Fibroblast of skin of left quadriceps (primary cell): ENCODE results near the gene DUS3L.
A peak's percentile ranks its signal among the peaks of the same experiment; 100 is the strongest.

ENCODE experiments used
- DNase-seq, 2 experiments: peaks; one replicate each; pipeline ENCODE4 v3.0.0-alpha.2; 2013; ENCODE audit warnings: low read depth in 2 of 2

Gene DUS3L

DNA sequence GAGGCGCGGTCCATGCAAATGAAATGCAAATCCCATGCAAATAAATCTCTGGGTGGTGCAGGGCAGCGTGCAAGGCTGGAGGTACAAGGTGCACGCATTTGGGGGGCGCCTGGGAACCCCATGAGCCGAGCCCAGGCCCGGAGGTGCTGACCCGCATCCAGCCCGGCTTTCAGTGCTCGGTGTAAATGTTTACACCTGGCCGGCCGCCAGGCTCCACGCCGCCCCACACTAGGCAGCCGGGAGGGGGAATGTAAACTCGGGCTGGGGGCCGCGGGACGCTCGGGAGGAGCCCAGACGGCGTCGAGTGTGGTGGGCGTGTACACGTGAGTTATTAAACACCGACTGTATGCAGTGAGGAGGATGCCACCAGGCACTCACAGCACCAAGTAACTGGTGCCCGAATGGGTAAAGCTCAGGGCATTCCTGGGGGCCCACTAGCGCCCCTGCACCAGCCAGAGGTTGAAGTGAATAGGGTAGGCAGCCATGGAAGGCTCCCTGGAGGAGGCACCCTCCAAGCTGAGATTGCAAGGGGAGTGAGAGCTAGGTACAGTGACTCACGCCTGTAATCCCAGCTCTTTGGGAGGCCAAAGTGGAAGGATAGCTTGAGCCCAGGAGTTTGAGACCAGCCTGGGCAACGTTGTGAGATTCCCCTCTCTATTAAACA is 31.4 kb upstream of the DUS3L start:
- no peak for DNase-seq

- DNase-seq: no peak
Measured at GRCh38 chr19:5821521-5822180, 30.7 kb upstream of the DUS3L start.

DNA sequence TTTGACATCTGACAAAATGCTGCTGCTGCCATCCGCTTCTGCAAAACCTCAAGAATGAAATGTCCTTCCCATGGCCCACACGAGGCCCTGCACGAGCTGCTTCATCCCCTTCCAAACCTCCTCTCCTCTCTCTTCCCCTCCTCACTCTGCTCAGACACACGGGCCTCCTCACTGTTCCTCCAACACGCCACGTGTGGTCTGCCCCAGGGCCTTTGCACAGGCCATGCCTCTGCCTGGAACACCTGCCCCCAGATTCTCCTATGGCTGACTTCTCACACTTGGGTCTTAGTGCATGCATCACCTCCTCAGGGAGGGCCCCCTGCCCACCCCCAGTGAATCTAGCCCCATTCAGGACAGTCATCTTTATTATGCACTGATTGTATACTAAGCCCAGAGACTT is 29.8 kb upstream of the DUS3L start:
- no peak for DNase-seq

GRCh38 chr19:5818594-5818993 is 27.6 kb upstream of the DUS3L start:
- DNase-seq: no peak

DNA sequence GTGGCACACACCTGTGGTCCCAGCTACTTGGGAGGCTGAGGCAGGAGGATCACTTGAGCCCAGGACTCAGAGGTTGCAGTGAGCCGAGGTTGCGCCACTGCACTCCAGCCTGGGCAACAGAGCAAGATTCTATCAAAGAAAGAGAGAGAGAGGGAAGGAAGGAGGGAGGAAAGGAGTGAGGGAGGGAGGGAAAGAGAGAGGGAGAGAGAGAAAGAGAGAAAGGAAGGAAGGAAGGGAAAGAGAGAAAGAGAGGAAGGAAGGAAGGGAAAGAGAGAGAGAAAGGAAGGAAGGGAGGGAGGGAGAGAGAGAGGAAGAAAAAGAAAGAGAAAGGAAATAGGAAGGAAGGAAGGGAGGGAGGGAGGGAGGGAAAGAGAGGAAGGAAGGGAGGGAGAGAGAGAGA is 26.3 kb upstream of the DUS3L start:
- DNase-seq: no peak

GRCh38 chr19:5814852-5815246 is 23.9 kb upstream of the DUS3L start:
- DNase-seq: no peak

DNA sequence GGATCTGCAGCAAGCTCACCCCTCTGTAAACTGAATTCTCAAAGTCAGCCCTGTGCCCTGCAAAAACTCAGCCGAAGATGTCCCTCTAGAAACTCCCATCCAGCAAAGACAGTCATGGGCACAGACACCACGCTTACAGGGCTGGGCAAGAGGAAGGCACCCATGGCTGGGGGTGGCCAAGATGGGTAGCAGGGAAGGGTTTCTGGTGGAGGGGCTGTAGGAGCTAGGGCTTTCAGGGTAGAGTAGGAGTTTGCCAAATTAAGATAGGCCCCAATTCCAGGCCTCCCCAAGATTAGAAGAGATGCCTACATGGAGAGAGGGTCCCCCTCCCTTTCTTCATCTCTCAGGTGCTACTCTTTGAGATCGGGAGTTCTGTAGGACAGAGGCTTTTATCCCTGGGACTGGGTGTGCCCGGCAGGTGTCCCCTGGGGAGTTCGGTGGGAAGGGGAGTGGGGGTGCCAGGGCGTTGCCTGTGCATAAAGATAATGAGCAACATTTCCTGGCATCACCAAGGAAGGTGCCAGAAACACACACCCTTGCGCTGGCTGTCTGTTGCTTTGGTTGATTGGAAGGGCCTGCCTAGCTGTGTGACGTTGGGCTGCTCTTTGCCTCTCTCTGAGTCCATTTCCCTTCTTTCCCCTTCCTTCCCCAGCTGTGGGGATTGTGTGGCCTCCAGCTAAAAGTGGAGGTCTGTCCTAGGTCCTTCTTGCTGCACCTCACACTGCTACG is 23.3 kb upstream of the DUS3L start:
- DNase-seq: no peak

GRCh38 chr19:5811117-5811516 is 20.2 kb upstream of the DUS3L start:
- DNase-seq: no peak

DNA sequence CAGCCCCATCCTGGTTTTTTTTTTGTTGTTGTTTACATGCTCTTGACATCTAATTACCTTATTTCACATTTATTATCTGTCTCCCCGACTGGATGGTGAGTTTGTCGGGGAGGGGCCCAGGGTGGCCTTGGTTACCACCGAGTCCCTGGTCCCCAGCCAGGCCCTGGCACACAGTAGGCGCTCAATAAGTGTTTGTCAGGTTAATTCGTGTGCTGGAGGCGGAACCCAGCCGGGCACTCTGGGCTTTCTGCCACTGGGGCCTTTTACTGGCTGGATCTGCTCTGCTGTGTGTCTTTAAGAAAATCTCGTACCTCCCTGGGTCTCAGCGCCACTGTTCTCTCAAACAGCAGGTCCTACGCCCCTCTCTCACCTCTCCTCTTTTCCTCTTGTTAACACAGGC is 18.5 kb upstream of the DUS3L start:
- DNase-seq: no peak

DNA sequence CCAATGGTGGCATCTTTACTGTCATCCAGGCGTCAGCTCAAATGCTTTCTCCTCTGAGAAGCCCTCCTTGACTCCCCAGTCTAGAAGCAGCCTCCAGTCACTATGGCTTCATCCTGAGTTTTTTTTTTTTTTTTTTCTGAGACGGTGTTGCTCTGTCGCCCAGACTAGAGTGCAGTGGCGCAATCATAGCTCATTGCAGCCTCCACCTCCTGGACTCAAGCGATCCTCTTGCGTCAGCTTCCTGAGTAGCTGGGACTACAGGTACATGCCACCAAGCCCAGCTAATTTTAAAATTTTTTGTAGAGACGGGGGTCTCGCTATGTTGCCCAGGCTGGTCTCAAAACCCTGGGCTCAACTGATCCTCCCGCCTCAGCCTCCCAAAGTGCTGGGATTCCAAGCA is 18.1 kb upstream of the DUS3L start:
- DNase-seq: no peak

DNA sequence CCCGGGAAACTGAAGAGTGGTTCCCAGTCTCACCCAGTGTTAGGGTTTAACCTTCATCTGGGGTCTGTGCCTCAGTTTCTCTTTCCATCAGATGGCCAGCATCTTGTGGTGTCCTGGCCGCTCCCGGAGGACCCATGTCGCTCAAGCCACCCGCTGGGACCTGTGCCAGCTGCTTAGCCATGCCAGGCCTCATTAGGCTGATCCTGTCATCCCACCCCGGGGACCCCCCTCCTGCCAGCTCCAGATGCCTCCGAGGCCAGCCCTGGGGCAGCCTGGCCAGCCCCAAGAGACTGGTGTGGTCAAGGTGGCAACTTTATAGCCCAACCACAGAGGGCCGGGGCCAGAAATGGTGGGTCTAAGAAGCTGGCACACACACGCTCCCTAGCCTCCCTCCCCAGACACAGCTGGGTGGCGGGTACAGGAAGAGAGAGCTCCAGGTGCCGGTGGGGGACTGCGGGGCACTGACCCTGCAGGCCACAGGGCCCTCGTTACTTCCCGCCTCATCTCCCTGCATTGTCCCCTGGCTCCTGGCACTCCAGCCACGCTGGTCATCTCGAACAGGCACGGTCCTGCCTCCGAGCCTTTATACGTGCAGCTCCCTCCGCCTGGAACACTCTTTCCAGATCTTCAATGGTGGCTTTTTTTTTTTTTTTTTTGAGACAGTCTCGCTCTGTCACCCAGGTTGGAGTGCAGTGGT is 17.3 kb upstream of the DUS3L start:
- no peak for DNase-seq

GRCh38 chr19:5806905-5807304 is 15.9 kb upstream of the DUS3L start:
- no peak for DNase-seq

DNA sequence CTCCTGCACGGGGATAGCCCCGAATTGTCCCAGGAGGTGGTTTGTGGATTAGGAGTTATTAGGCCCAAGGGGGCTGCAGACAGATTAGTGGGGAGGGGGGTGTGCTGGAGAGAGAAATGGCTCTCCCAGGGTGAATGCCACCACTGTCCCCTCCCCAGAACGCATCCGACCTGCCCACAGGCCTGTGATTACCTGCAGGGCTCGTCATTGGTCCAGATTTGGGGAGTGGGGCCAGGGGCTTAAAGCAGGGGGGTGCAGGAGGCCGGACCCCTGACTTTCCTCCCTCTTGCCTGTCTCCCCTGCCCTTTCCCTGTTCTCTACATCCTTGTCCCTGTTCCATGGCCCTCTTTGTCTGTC is 15.1 kb upstream of the DUS3L start:
- no peak for DNase-seq

DNA sequence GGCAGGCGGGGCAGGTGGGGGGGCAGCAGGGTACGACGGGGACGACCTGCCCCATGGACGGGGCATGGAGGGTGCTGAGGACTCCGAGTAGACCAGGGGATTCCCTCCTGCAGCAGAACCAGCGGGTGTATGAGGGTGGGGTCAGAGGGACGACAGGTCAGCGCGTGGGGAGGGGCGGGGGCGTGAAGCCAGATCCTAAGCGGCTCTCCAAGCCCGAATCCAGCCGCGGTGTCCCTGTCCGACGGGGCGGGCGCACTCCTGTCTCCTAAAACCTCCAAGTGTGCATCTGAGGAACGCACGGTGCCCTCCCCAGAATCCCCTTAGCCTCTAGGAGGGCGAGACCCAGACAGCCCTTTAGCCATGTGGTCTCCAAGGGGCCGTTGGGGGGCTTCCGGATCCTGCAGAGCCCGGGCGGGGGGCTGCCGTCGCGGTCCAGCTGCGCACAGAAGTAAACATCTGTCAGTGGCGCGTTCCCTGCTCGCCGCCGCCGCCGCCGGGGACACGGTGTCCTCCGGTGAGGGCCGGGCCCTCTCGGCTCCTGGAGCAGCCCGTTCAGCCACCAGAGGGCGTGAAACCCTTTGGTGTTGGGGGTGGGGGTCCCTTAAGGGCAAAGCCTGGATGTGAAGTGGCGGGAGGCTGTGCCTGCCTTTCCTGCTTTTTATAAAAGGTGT is 14.6 kb upstream of the DUS3L start:
- DNase-seq: no peak

GRCh38 chr19:5804516-5805461 is 13.8 kb upstream of the DUS3L start, which contains the start of gene NRTN:
Gene NRTN, plus strand, starts transcription at chr19:5805067. Its CDS starts 19,099 bp downstream, at chr19:5824166.
- DNase-seq: no peak

DNA sequence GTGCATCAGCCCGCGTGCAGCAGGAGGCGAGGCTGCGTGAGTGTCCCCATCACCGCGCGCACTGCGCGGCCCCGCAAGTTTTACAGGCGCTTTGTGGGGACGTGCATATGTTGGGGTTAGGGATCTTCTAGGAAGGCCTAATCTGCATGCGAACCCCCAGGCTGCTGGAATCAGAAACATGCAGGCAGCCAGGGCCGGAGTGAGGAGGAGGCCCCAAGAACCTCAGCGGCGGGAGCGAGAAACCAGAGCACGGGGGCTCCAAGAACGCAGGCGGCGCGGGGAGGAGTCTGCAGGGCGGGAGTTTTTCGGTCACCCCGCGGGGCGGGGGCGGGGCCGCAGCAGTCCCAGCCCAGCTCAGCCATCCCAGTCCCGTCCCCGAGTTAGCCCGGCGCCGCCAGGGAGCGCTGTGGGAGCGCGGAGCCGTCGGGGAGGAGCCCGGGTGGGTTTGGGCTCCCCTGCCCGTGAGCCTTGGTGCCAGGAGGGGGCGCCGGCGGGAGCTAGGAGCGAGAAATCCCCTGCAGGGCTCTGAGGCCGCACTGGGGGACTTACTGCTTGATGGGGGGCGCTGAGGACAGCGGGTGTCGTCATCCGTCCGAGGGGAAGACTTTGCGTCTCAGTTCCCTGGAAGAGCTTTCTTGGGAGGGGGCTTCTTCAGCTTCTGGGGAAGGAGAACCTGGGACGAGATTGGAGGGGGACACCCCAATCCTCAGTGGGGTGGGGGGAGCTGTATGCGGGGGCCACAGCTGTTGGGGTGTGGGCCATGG is 13.0 kb upstream of the DUS3L start:
- peak; percentile 68 to 70 for DNase-seq

GRCh38 chr19:5803441-5803751 is 12.4 kb upstream of the DUS3L start:
- no peak for DNase-seq

- DNase-seq: peak; percentile 51 to 54
Measured at GRCh38 chr19:5801796-5802619, 11.0 kb upstream of the DUS3L start.
